ENCODE data around the gene NEUROD1.

Gene NEUROD1

GRCh38 chr2:181632733-181633401 is 47.5 kb downstream of the NEUROD1 start:
- DNase-seq = no peak

GRCh38 chr2:181628590-181629585 is 51.4 kb downstream of the NEUROD1 start:
- no peak for DNase-seq

- DNase-seq = no peak
Observed at GRCh38 chr2:181627545-181627944, 52.8 kb downstream of the NEUROD1 start.

GRCh38 chr2:181626671-181627070 is 53.6 kb downstream of the NEUROD1 start:
- DNase-seq = no peak

Measured in stimulated activated CD4-positive, alpha-beta T cell treated with anti-CD3 and anti-CD28 coated beads, Interleukin-1b, Interleukin-23, amount 100 ng/mL, for 48 hours (primary cell).